ENCODE measurements around the gene VSIG8.
A peak's percentile ranks its signal among the peaks of the same experiment; 100 is the strongest.
"Not testable (repeated sequence)": the region's sequence is repeated elsewhere in the genome, so short reads cannot be mapped to it uniquely, and the experiment has no call there.

VSIG8 gene

GRCh38 chr1:159900086-159900680 lies 37.7 kb upstream of the VSIG8 start, which contains the start of gene CFAP45:
TSS of gene CFAP45 (minus strand) at chr1:159900165. CDS start at chr1:159900098, 67 bp downstream.
- TF ChIP-seq CTCF (conservative IDR thresholded peaks at IDR 0.05; ENCODE audit: low read depth, low read length): no peak
- no peak within 1 kb of the TSS for H3K4me3 ChIP-seq (ENCODE audit: low read depth, low read length)
- peak; percentile 88 for DNase-seq (ENCODE audit: low read depth)

GRCh38 chr1:159899634-159900033 lies 37.2 kb upstream of the VSIG8 start:
- not testable (repeated sequence) for H3K4me3 ChIP-seq (ENCODE audit: low read depth, low read length); DNase-seq (ENCODE audit: low read depth)

GRCh38 chr1:159898527-159898926 lies 36.1 kb upstream of the VSIG8 start:
- no peak overlapping the region for H3K4me3 ChIP-seq (ENCODE audit: low read depth, low read length)
- TF ChIP-seq CTCF (conservative IDR thresholded peaks at IDR 0.05; ENCODE audit: low read depth, low read length): no peak
- no peak for DNase-seq (ENCODE audit: low read depth)

GRCh38 chr1:159897962-159898361 lies 35.5 kb upstream of the VSIG8 start:
- H3K4me3 ChIP-seq (ENCODE audit: low read depth, low read length): no peak overlapping the region
- no peak for TF ChIP-seq CTCF (conservative IDR thresholded peaks at IDR 0.05; ENCODE audit: low read depth, low read length)
- no peak for DNase-seq (ENCODE audit: low read depth)

GRCh38 chr1:159896546-159896930 lies 34.1 kb upstream of the VSIG8 start:
- H3K4me3 ChIP-seq (ENCODE audit: low read depth, low read length): no peak overlapping the region
- no peak for DNase-seq (ENCODE audit: low read depth)
- TF ChIP-seq CTCF (conservative IDR thresholded peaks at IDR 0.05; ENCODE audit: low read depth, low read length): no peak

- no peak overlapping the region for H3K4me3 ChIP-seq (ENCODE audit: low read depth, low read length)
- TF ChIP-seq CTCF (conservative IDR thresholded peaks at IDR 0.05; ENCODE audit: low read depth, low read length): no peak
- no peak for DNase-seq (ENCODE audit: low read depth)
Observed at GRCh38 chr1:159895836-159896545, 33.5 kb upstream of the VSIG8 start.

- DNase-seq (ENCODE audit: low read depth): no peak
- no peak overlapping the region for H3K4me3 ChIP-seq (ENCODE audit: low read depth, low read length)
- TF ChIP-seq CTCF (conservative IDR thresholded peaks at IDR 0.05; ENCODE audit: low read depth, low read length): no peak
Observed at GRCh38 chr1:159895286-159895685, 32.8 kb upstream of the VSIG8 start.
